Colonic mucosa (tissue), 4 donors: ENCODE results near the gene GAPDHS. TPM values are rescaled to one million over a fixed set of nuclear protein-coding genes. Genes with fewer than 3 reads are reported as not detected.

Experiments used
- DNase-seq: peaks from one replicate; pipeline ENCODE4 v3.0.0-alpha.2; 2020
- H3K27ac ChIP-seq: fragments of 200-600 bp; one replicate; pipeline ENCODE4 v1.8.0; 2021
- H3K27me3 ChIP-seq: fragments of 200-600 bp; one replicate; pipeline ENCODE4 v1.8.0; 2021
- H3K36me3 ChIP-seq: fragments of 200-600 bp; one replicate; pipeline ENCODE4 v1.8.0; 2021
- H3K4me1 ChIP-seq: fragments of 200-600 bp; one replicate; pipeline ENCODE4 v1.8.0; 2021; ENCODE audit warnings: mild to moderate bottlenecking
- H3K4me3 ChIP-seq: fragments of 200-600 bp; one replicate; pipeline ENCODE4 v1.8.0; 2021
- H3K9ac ChIP-seq, 2 donors: one replicate each; pipeline ENCODE4 v1.7.0; 2013; ENCODE audit warnings: control low read depth in 2 of 2, low read depth in 2 of 2, low read length in 2 of 2
- H3K9me3 ChIP-seq: fragments of 200-600 bp; one replicate; pipeline ENCODE4 v1.8.0; 2021
- CTCF ChIP-seq: fragments of 200-600 bp; IDR thresholded peaks from one replicate; pipeline ENCODE4 v1.8.0; 2022; ENCODE audit warnings: antibody characterized with exemption, mild to moderate bottlenecking
- intact Hi-C: fragments of 100-400 bp; cut with DNase I; formaldehyde crosslinking; loops from one replicate; pipeline ENCODE4 v1.14.1; 2022
- total RNA-seq, 2 donors: library from RNA; stranded (reverse); fragmentation: NEBNext Ultra II Directional in 1 of 2; extraction: Animal tissue kit (Norgen Biotek cat#: 25700) in 1 of 2; gene quantifications; one replicate each; pipeline ENCODE4 v1.2.1, GENCODE V29; 2021
- donor health status: healthy.
- donor health status: DM: no; HTN: no; CAD: no.
- donor health status: DM: no; HTN: no; CAD: no.

GAPDHS gene
- total RNA-seq, 2 donors from 2014 or later, result not detected

- DNase-seq, result no peak
- Histone ChIP-seq H3K27me3 (no peaks in the 10 kb centered on the region), H3K4me1 (no peaks in the 10 kb centered on the region), H3K9ac (no peak overlapping the region), H3K9me3 (no peaks in the 10 kb centered on the region), H3K4me3 (no peak overlapping the region), H3K36me3 (no peaks in the 10 kb centered on the region), H3K27ac (no peak overlapping the region)
- intact Hi-C loops, result no loop called here
- no peak for TF ChIP-seq CTCF
Observed at GRCh38 chr19:35539850-35540249, 6.6 kb downstream of the GAPDHS start.

GRCh38 chr19:35540356-35540927, 7.2 kb downstream of the GAPDHS start:
- TF ChIP-seq CTCF, result no peak
- H3K36me3 ChIP-seq, result no peaks in the 10 kb centered on the region
- no peaks in the 10 kb centered on the region for H3K27me3 ChIP-seq
- no peaks in the 10 kb centered on the region for H3K4me1 ChIP-seq
- H3K9me3 ChIP-seq, result no peaks in the 10 kb centered on the region
- H3K27ac ChIP-seq, result no peak overlapping the region
- no peak for DNase-seq
- no peak overlapping the region for H3K4me3 ChIP-seq
- no peak overlapping the region for H3K9ac ChIP-seq
- intact Hi-C loops, result no loop called here

- DNase-seq, result no peak
- intact Hi-C loops, result no loop called here
Observed at GRCh38 chr19:35542209-35542608, 9.0 kb downstream of the GAPDHS start.

GRCh38 chr19:35543280-35544109, 10.2 kb downstream of the GAPDHS start:
- Histone ChIP-seq H3K4me1 (peaks cover 9% of the 10 kb centered on the region), H3K9ac (no peak overlapping the region), H3K36me3 (no peaks in the 10 kb centered on the region), H3K9me3 (no peaks in the 10 kb centered on the region), H3K27ac (no peak overlapping the region), H3K27me3 (no peaks in the 10 kb centered on the region), H3K4me3 (no peak overlapping the region)
- no peak for DNase-seq
- no peak for TF ChIP-seq CTCF
- intact Hi-C loops, result no loop called here

More at GRCh38 chr19:35542209-35542608, 9.0 kb downstream of the GAPDHS start:
- peaks cover 9% of the 10 kb centered on the region for H3K4me1 ChIP-seq
- H3K4me3 ChIP-seq, result no peak overlapping the region
- H3K27ac ChIP-seq, result no peak overlapping the region
- H3K27me3 ChIP-seq, result no peaks in the 10 kb centered on the region
- H3K9me3 ChIP-seq, result no peaks in the 10 kb centered on the region
- H3K9ac ChIP-seq, result no peak overlapping the region
- no peak for TF ChIP-seq CTCF
- no peaks in the 10 kb centered on the region for H3K36me3 ChIP-seq

- Histone ChIP-seq H3K4me3 (peak overlapping the region; percentile 88), H3K27ac (no peak overlapping the region), H3K4me1 (peaks cover 9% of the 10 kb centered on the region), H3K36me3 (no peaks in the 10 kb centered on the region), H3K27me3 (no peaks in the 10 kb centered on the region), H3K9me3 (no peaks in the 10 kb centered on the region), H3K9ac (peak overlapping the region; percentile 62 to 79)
- no peak for DNase-seq
- no peak for TF ChIP-seq CTCF
- intact Hi-C loops, result no loop called here
Observed at GRCh38 chr19:35544110-35544802, 11.0 kb downstream of the GAPDHS start.
